ENCODE measurements around the gene TSPAN5.

DNA sequence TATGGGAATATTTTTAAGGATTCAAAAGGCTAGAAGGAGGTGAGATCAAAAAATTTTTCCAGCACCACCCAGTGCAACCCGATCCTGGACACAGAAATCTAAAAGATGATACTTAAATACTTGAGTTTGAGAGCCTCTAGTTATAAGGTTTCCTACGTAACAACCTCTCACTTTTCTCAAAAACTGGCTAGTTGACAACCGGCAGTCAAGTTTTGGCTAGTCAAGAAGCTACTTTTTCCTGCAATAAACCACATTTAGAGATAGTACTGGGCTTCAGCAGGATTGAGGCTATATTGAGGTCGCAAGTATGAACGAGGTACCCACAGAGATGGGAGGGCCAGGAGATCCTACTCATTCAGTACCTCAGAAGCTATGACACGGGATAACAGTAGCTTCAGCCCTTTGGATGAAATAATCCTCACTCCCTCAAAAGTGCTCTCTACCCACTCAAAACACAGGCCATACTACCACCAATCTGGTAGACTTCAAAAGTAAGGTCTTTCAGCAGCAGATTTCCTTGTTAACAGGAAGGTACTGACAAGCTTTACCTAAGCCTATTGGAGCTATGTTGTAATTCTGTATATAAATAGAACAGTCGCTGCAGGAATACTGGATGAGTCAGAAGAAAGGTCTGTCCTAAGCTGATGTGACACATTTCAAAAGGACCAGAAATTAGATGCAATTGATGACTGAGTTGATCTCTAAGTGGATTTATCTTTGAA, 1.5 kb upstream of the TSPAN5 start:
- TF ChIP-seq, protein P1, sequence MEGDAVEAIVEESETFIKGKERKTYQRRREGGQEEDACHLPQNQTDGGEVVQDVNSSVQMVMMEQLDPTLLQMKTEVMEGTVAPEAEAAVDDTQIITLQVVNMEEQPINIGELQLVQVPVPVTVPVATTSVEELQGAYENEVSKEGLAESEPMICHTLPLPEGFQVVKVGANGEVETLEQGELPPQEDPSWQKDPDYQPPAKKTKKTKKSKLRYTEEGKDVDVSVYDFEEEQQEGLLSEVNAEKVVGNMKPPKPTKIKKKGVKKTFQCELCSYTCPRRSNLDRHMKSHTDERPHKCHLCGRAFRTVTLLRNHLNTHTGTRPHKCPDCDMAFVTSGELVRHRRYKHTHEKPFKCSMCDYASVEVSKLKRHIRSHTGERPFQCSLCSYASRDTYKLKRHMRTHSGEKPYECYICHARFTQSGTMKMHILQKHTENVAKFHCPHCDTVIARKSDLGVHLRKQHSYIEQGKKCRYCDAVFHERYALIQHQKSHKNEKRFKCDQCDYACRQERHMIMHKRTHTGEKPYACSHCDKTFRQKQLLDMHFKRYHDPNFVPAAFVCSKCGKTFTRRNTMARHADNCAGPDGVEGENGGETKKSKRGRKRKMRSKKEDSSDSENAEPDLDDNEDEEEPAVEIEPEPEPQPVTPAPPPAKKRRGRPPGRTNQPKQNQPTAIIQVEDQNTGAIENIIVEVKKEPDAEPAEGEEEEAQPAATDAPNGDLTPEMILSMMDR (conservative IDR thresholded peaks at IDR 0.05; ENCODE audit: low read length) = no peak
- no peak for TF ChIP-seq EZH2phosphoT487 (IDR thresholded peaks at IDR 0.05; ENCODE audit: borderline replicate concordance)
